ENCODE measurements around the gene GPR139. TPM values are rescaled to one million over a fixed set of nuclear protein-coding genes. Genes with fewer than 3 reads are reported as not detected.

The GPR139 gene
- polyA plus RNA-seq (ENCODE audit: insufficient read length in 10 of 10) = not detected
- long read RNA-seq, donor 1 = 0 reads
- long read RNA-seq, donor 2 = 0 reads
- long read RNA-seq, donor 3 = 0 reads
- long read RNA-seq, donor 4 = 0 reads
- long read RNA-seq, donor 5 = 0 reads
- long read RNA-seq, donor 6 = 0 reads
- long read RNA-seq, donor 7 = 0 reads
- long read RNA-seq, donor 8 = 0 reads
- long read RNA-seq, donor 9 = 0 reads

GRCh38 chr16:20073203-20074098 lies at the start of gene GPR139:
TSS of gene GPR139 (minus strand) at chr16:20073890. CDS start at chr16:20073616, 274 bp downstream.
- DNase-seq = no peak

GRCh38 chr16:20122011-20122410 lies 48.3 kb upstream of the GPR139 start:
- no peak for DNase-seq

GRCh38 chr16:20114356-20114755 lies 40.7 kb upstream of the GPR139 start:
- DNase-seq = no peak

GRCh38 chr16:20111143-20111542 lies 37.5 kb upstream of the GPR139 start:
- no peak for DNase-seq

GRCh38 chr16:20107083-20107482 lies 33.4 kb upstream of the GPR139 start:
- DNase-seq = no peak

- no peak for DNase-seq
These were observed 31.0 kb upstream of the GPR139 start for GRCh38 chr16:20104563-20105183.

GRCh38 chr16:20102521-20102920 lies 28.8 kb upstream of the GPR139 start:
- no peak for DNase-seq

GRCh38 chr16:20102021-20102420 lies 28.3 kb upstream of the GPR139 start:
- no peak for DNase-seq

GRCh38 chr16:20099375-20099774 lies 25.7 kb upstream of the GPR139 start:
- DNase-seq = no peak

- no peak for DNase-seq
These were observed 20.5 kb upstream of the GPR139 start for GRCh38 chr16:20094157-20094556.

- no peak for DNase-seq
These were observed 15.7 kb upstream of the GPR139 start for GRCh38 chr16:20089246-20089965.

- DNase-seq = no peak
These were observed 11.0 kb upstream of the GPR139 start for GRCh38 chr16:20084624-20085226.

- DNase-seq = no peak
These were observed 5.4 kb upstream of the GPR139 start for GRCh38 chr16:20079106-20079505.

- no peak for DNase-seq
These were observed 1.6 kb upstream of the GPR139 start for GRCh38 chr16:20075243-20075642.

GRCh38 chr16:20074099-20074991 lies 655 bp upstream of the GPR139 start:
- no peak for DNase-seq

GRCh38 chr16:20072874-20073202 lies 852 bp downstream of the GPR139 start:
- no peak for DNase-seq

GRCh38 chr16:20072146-20072873 lies 1.4 kb downstream of the GPR139 start:
- DNase-seq = no peak

- DNase-seq = no peak
These were observed 8.8 kb downstream of the GPR139 start for GRCh38 chr16:20064931-20065330.

GRCh38 chr16:20064520-20064919 lies 9.2 kb downstream of the GPR139 start:
- DNase-seq = no peak

- DNase-seq = no peak
These were observed 12.6 kb downstream of the GPR139 start for GRCh38 chr16:20061132-20061531.

All from muscle of back (tissue), 13 donors.